K562 (cell line): ENCODE results near the gene TCP10L. TPM values are rescaled to one million over a fixed set of nuclear protein-coding genes. Genes with fewer than 3 reads are reported as not detected.
A peak's percentile ranks its signal among the peaks of the same experiment; 100 is the strongest.

Experiments
- ARID1B ChIP-seq: fragments of 450-650 bp; IDR thresholded peaks from 2 replicates; pipeline ENCODE4 v1.6.1; 2016; ENCODE audit warnings: antibody characterized with exemption, mild to moderate bottlenecking, inconsistent platforms
- BHLHE40 ChIP-seq: IDR thresholded peaks from 2 replicates; pipeline ENCODE4 v1.6.1; 2011; ENCODE audit warnings: low read length, improper control_type of control experiment
- BMI1 ChIP-seq: fragments of 150-350 bp; IDR thresholded peaks from 2 replicates; pipeline ENCODE4 v1.6.1; 2014; ENCODE audit warnings: low read length
- CBFA2T3 ChIP-seq: fragments of 450-650 bp; IDR thresholded peaks from 2 replicates; pipeline ENCODE4 v1.6.1; 2017
- ETS2 ChIP-seq: IDR thresholded peaks from 2 replicates; pipeline ENCODE4 v1.6.1; 2016; ENCODE audit warnings: borderline replicate concordance, missing genetic modification characterization, mild to moderate bottlenecking, moderate library complexity, missing compliant biosample characterization; ENCODE audit not compliant: poor library complexity, severe bottlenecking
- ETV1 ChIP-seq: fragments of 450-650 bp; conservative IDR thresholded peaks from 2 replicates; pipeline ENCODE4 v1.6.1; 2016; ENCODE audit warnings: missing genetic modification characterization, control low read depth, low read depth, missing compliant biosample characterization
- KDM2B ChIP-seq: fragments of 250-450 bp; sonication (Bioruptor Pico); IDR thresholded peaks from 2 replicates; pipeline ENCODE4 v1.8.0; 2021; ENCODE audit warnings: mild to moderate bottlenecking, moderate library complexity
- MYC ChIP-seq, 2 experiments: fragments of 250-450 bp in 1 of 2; sonication (Bioruptor Pico) in 1 of 2; IDR thresholded peaks; 2 replicates each; pipeline versions ENCODE4 v1.5.1 to v1.6.1; 2012 to 2021; ENCODE audit warnings: low read depth in 2 of 2, borderline replicate concordance in 1 of 2, improper control_type of control experiment in 1 of 2, low read length in 1 of 2, mild to moderate bottlenecking in 1 of 2, moderate library complexity in 1 of 2
- PML ChIP-seq: IDR thresholded peaks from 2 replicates; pipeline ENCODE4 v1.6.1; 2012; ENCODE audit warnings: low read length, inconsistent platforms
- TCF7 ChIP-seq: sonication (generic); IDR thresholded peaks from 2 replicates; pipeline ENCODE4 v1.6.1; 2016; ENCODE audit warnings: antibody characterized with exemption, borderline replicate concordance
- ZBTB17 ChIP-seq: fragments of 450-650 bp; formaldehyde crosslinking; IDR thresholded peaks from 2 replicates; pipeline ENCODE4 v1.4.0; 2020; ENCODE audit warnings: mild to moderate bottlenecking
- ZC3H11A ChIP-seq: IDR thresholded peaks from 2 replicates; pipeline ENCODE4 v1.6.1; 2012; ENCODE audit warnings: low read depth, low read length, improper control_type of control experiment
- ZC3H8 ChIP-seq: fragments of 450-650 bp; IDR thresholded peaks from 2 replicates; pipeline ENCODE4 v1.6.1; 2017
- ZNF146 ChIP-seq: IDR thresholded peaks from one replicate; pipeline ENCODE4 v1.6.1; 2018; ENCODE audit warnings: missing compliant biosample characterization; ENCODE audit not compliant: unreplicated experiment
- polyA plus RNA-seq, 8 experiments: library from polyadenylated mRNA; depleted of rRNA in 4 of 8; stranded (reverse) in 5 of 8; unstranded in 3 of 8; fragments of >200 nt; fragmentation: Nextera tagmentation in 2 of 8; fragmentation: Illumina TruSeq in 1 of 8; extraction: Ambion mirVana in 2 of 8; extraction: Trizol in 1 of 8; gene quantifications; 2 replicates each; pipeline versions ENCODE4 v1.2.1 to v1.2.3, GENCODE V29; 2011 to 2014; ENCODE audit warnings: inconsistent platforms in 1 of 8, missing spikeins in 1 of 8
- total RNA-seq, 7 experiments: library from RNA; depleted of rRNA in 6 of 7; stranded (reverse); fragments of >200 nt in 6 of 7; fragmentation: Illumina TruSeq in 2 of 7; extraction: Trizol in 2 of 7; gene quantifications; 2 replicates each; pipeline versions ENCODE4 v1.2.1 to v1.2.3, GENCODE V29; 2011 to 2021; ENCODE audit warnings: low replicate concordance in 1 of 7
- TF ChIP-seq, protein P1 (sequence below): fragments of 450-650 bp; IDR thresholded peaks from 2 replicates; pipeline ENCODE4 v1.6.1; 2018; ENCODE audit not compliant: partially characterized antibody
- TF ChIP-seq, protein P2 (sequence below): fragments of 250-450 bp; sonication (Bioruptor Pico); IDR thresholded peaks from 2 replicates; pipeline ENCODE4 v1.5.0; 2020; ENCODE audit warnings: mild to moderate bottlenecking
- TF ChIP-seq, protein P3 (sequence below), 2 experiments: fragments of 200-800 bp in 1 of 2; sonication (Bioruptor generic) in 1 of 2; sonication (generic) in 1 of 2; formaldehyde crosslinking in 1 of 2; IDR thresholded peaks in 1 of 2; conservative IDR thresholded peaks in 1 of 2; 2 replicates each; pipeline versions ENCODE4 v1.5.0 to v1.6.1; 2016 to 2020; ENCODE audit warnings: missing compliant biosample characterization in 1 of 2, missing genetic modification characterization in 1 of 2, missing genetic modification reagents in 1 of 2

Gene TCP10L
- total and polyA plus RNA-seq, 9 of the 15 experiments (the other 6 are each of a cell fraction or from before 2014, with no cell fraction given) = 0.34 to 0.91 (median 0.56) TPM; not detected in 2

DNA sequence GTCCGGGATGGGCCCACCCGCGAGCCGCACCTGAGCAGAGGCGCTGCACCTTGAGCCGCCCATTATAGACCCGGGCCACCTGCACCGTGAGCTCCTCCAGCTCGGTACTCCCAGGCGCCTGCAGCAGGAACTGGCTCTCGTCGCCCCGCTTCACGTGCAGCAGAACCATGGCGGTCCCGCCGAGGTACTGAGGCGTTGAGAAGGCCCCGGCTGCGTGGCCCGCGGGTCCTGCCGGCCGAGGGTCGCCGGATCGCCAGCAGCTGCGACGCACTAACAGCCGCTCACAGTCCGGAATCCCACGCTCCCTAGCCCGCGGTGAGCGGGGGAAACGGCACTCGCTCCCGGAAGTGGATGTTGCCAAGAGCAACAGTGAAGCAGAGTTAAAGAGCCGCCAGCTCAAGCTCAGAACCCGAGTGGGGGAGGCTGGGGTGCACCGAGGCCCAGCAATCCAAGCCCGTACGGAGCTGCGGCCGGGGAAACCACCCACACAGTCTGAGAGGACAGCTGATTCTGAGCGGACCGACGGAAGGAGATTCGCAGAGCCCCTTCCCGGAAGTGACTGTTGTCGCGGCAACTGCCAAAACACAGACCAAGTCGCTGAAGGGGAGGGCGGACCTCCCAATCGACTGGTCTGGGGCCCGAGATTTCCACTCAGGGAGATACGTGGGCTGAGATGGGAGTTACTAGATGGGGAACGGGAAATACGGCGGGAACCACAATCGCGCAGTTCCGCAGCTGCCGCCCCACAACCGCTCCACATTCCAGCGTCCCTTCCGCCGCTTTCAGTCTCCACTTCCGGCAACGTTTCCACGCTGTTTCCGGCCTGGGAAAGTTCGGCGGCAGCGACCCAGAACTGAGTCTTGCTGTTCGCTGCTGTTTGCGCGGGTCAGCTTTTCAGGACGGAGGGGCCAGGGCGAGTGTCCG lies 27.0 kb upstream of the TCP10L start, which contains the start of gene CFAP298 (continued):
- TF ChIP-seq, protein P1, sequence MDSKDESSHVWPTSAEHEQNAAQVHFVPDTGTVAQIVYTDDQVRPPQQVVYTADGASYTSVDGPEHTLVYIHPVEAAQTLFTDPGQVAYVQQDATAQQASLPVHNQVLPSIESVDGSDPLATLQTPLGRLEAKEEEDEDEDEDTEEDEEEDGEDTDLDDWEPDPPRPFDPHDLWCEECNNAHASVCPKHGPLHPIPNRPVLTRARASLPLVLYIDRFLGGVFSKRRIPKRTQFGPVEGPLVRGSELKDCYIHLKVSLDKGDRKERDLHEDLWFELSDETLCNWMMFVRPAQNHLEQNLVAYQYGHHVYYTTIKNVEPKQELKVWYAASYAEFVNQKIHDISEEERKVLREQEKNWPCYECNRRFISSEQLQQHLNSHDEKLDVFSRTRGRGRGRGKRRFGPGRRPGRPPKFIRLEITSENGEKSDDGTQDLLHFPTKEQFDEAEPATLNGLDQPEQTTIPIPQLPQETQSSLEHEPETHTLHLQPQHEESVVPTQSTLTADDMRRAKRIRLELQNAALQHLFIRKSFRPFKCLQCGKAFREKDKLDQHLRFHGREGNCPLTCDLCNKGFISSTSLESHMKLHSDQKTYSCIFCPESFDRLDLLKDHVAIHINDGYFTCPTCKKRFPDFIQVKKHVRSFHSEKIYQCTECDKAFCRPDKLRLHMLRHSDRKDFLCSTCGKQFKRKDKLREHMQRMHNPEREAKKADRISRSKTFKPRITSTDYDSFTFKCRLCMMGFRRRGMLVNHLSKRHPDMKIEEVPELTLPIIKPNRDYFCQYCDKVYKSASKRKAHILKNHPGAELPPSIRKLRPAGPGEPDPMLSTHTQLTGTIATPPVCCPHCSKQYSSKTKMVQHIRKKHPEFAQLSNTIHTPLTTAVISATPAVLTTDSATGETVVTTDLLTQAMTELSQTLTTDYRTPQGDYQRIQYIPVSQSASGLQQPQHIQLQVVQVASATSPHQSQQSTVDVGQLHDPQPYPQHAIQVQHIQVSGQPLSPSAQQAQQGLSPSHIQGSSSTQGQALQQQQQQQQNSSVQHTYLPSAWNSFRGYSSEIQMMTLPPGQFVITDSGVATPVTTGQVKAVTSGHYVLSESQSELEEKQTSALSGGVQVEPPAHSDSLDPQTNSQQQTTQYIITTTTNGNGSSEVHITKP = peak; percentile 96
- TF ChIP-seq ZC3H8 = peak; percentile 81; the same call in 1 of the 2 replicates
- TF ChIP-seq MYC (IDR thresholded peaks at IDR 0.05; ENCODE audit: low read depth, low read length) = peak; percentile 51; the same call in 1 of the 2 replicates
- TF ChIP-seq MYC (CRISPR knock-in tag; IDR thresholded peaks at IDR 0.05; ENCODE audit: borderline replicate concordance, low read depth) = peak; percentile 76; the same call in 1 of the 2 replicates
- peak; percentile 53; the same call in 1 of the 2 replicates for TF ChIP-seq KDM2B (CRISPR knock-in tag)
- TF ChIP-seq ARID1B = no peak; the same call in 1 of the 2 replicates
- TF ChIP-seq BMI1 = peak; percentile 83
- TF ChIP-seq ETV1 (tag) = peak; percentile 91
- peak; percentile 47; the same call in 1 of the 2 replicates for TF ChIP-seq TCF7
- TF ChIP-seq ETS2 = no peak
- TF ChIP-seq ZBTB17 (CRISPR knock-in tag) = no peak
- peak; percentile 17; the same call in 1 of the 2 replicates for TF ChIP-seq CBFA2T3
- TF ChIP-seq, protein P2, sequence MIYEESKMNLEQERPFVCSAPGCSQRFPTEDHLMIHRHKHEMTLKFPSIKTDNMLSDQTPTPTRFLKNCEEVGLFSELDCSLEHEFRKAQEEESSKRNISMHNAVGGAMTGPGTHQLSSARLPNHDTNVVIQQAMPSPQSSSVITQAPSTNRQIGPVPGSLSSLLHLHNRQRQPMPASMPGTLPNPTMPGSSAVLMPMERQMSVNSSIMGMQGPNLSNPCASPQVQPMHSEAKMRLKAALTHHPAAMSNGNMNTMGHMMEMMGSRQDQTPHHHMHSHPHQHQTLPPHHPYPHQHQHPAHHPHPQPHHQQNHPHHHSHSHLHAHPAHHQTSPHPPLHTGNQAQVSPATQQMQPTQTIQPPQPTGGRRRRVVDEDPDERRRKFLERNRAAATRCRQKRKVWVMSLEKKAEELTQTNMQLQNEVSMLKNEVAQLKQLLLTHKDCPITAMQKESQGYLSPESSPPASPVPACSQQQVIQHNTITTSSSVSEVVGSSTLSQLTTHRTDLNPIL (CRISPR knock-in tag) = no peak
- TF ChIP-seq PML = peak; percentile 21; the same call in 1 of the 2 replicates
- no peak for TF ChIP-seq ZC3H11A
- no peak for TF ChIP-seq ZNF146 (CRISPR knock-in tag)
- TF ChIP-seq BHLHE40 = peak; percentile 30; the same call in 1 of the 2 replicates
- TF ChIP-seq, protein P3, sequence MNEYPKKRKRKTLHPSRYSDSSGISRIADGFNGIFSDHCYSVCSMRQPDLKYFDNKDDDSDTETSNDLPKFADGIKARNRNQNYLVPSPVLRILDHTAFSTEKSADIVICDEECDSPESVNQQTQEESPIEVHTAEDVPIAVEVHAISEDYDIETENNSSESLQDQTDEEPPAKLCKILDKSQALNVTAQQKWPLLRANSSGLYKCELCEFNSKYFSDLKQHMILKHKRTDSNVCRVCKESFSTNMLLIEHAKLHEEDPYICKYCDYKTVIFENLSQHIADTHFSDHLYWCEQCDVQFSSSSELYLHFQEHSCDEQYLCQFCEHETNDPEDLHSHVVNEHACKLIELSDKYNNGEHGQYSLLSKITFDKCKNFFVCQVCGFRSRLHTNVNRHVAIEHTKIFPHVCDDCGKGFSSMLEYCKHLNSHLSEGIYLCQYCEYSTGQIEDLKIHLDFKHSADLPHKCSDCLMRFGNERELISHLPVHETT (CRISPR knock-in tag; conservative IDR thresholded peaks at IDR 0.05 in 1 of 2, IDR thresholded peaks at IDR 0.05 in 1 of 2) = peak; percentile 75 to 81; a peak in 3 of 4 replicates
